ENCODE data around the gene DHX34.
"Not testable (repeated sequence)": the region's sequence is repeated elsewhere in the genome, so short reads cannot be mapped to it uniquely, and the experiment has no call there.

Gene DHX34

DNA sequence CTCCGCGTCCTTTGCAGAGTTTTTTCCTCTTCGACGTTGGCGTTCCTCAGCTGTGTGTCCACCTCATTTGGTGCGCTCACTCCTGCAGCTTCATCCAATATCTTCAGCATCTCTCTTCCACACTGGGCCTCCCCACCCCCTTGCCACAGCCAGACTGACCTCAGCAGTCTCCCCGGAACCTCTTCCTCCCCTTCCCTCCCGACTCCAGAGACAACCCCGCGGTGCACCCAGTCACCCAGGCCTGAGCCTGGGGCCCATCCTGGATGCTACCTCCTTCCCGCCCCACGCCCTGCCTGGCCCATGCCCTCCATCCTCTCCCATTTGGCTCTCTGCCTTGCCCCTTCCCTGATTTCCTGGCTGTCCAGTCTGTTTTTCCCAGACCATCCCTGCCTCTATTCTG, 25.2 kb upstream of the DHX34 start:
- TF ChIP-seq, protein P1, sequence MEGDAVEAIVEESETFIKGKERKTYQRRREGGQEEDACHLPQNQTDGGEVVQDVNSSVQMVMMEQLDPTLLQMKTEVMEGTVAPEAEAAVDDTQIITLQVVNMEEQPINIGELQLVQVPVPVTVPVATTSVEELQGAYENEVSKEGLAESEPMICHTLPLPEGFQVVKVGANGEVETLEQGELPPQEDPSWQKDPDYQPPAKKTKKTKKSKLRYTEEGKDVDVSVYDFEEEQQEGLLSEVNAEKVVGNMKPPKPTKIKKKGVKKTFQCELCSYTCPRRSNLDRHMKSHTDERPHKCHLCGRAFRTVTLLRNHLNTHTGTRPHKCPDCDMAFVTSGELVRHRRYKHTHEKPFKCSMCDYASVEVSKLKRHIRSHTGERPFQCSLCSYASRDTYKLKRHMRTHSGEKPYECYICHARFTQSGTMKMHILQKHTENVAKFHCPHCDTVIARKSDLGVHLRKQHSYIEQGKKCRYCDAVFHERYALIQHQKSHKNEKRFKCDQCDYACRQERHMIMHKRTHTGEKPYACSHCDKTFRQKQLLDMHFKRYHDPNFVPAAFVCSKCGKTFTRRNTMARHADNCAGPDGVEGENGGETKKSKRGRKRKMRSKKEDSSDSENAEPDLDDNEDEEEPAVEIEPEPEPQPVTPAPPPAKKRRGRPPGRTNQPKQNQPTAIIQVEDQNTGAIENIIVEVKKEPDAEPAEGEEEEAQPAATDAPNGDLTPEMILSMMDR (IDR thresholded peaks at IDR 0.05; ENCODE audit: control insufficient read depth, extremely low read depth, insufficient read depth) = no peak
- DNase-seq (ENCODE audit: low read depth) = no peak
- no peak overlapping the region for H3K4me3 ChIP-seq (ENCODE audit: low read depth, low read length)

GRCh38 chr19:47324502-47324901, 24.6 kb upstream of the DHX34 start:
- TF ChIP-seq, protein P1 (IDR thresholded peaks at IDR 0.05; ENCODE audit: control insufficient read depth, extremely low read depth, insufficient read depth) = no peak
- DNase-seq (ENCODE audit: low read depth) = no peak
- no peak overlapping the region for H3K4me3 ChIP-seq (ENCODE audit: low read depth, low read length)

GRCh38 chr19:47330466-47330869, 18.6 kb upstream of the DHX34 start:
- TF ChIP-seq, protein P1 (IDR thresholded peaks at IDR 0.05; ENCODE audit: control insufficient read depth, extremely low read depth, insufficient read depth) = no peak
- H3K4me3 ChIP-seq (ENCODE audit: low read depth, low read length) = no peak overlapping the region
- DNase-seq (ENCODE audit: low read depth) = no peak

GRCh38 chr19:47331490-47331889, 17.6 kb upstream of the DHX34 start:
- DNase-seq (ENCODE audit: low read depth) = no peak
- TF ChIP-seq, protein P1 (IDR thresholded peaks at IDR 0.05; ENCODE audit: control insufficient read depth, extremely low read depth, insufficient read depth) = no peak
- no peak overlapping the region for H3K4me3 ChIP-seq (ENCODE audit: low read depth, low read length)

GRCh38 chr19:47331931-47332547, 17.1 kb upstream of the DHX34 start, which contains the start of gene C5AR2:
C5AR2 (plus strand) TSS chr19:47332175; CDS start chr19:47340800, 8,625 bp downstream.
- TF ChIP-seq, protein P1 (IDR thresholded peaks at IDR 0.05; ENCODE audit: control insufficient read depth, extremely low read depth, insufficient read depth) = no peak
- H3K4me3 ChIP-seq (ENCODE audit: low read depth, low read length) = no peak within 1 kb of the TSS
- DNase-seq (ENCODE audit: low read depth) = no peak

- not testable (repeated sequence) for DNase-seq (ENCODE audit: low read depth); H3K4me3 ChIP-seq (ENCODE audit: low read depth, low read length)
Observed at GRCh38 chr19:47336765-47337718, 12.1 kb upstream of the DHX34 start.

GRCh38 chr19:47339196-47339880, 9.8 kb upstream of the DHX34 start:
- no peak for DNase-seq (ENCODE audit: low read depth)

More at GRCh38 chr19:47339196-47339880, 9.8 kb upstream of the DHX34 start:
- TF ChIP-seq, protein P1 (IDR thresholded peaks at IDR 0.05; ENCODE audit: control insufficient read depth, extremely low read depth, insufficient read depth) = no peak
- no peak overlapping the region for H3K4me3 ChIP-seq (ENCODE audit: low read depth, low read length)

Measured in LNCaP clone FGC (cell line).